Mammary epithelial cell (primary cell): Measurements from ENCODE around the gene GLI1.

Experiments used
- EZH2 ChIP-seq: IDR thresholded peaks from 2 replicates; pipeline ENCODE4 v1.6.1; 2012; ENCODE audit warnings: low read length, inconsistent platforms, borderline replicate concordance
- TF ChIP-seq, protein P1 (sequence below), 2 donors: IDR thresholded peaks in 1 of 2; conservative IDR thresholded peaks in 1 of 2; 2 replicates each; pipeline ENCODE4 v1.5.1; 2011 to 2012; ENCODE audit warnings: inconsistent platforms in 2 of 2, low read length in 2 of 2, mild to moderate bottlenecking in 2 of 2, control low read depth in 1 of 2, low read depth in 1 of 2; ENCODE audit not compliant: insufficient read depth in 1 of 2; ENCODE audit errors: extremely low read depth in 1 of 2

DNA sequence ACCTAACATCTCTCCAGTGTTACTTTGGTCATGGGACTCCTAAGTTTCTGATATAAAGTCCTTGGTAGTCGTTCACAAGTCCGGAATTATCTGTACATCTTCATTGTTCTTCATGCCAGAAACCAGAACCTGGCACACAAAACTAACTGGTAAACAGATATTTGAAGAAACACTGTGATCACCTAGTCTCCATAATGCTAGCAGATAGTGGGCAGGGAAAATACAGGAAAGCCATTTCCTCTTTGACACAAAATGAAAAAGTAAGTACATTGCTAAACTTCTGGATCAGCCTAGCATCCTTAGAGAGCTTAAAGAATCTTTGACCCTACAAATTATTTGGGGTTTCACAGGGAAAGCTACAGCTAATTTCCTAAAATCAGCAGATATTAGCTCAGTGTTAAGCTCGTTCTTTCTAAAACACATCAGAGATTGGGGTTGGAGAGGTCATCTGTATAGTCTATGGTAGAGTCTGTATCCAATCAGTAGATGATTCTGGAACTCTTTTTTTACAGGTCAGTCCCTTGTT lies 55.9 kb downstream of the GLI1 start:
- TF ChIP-seq, protein P1, sequence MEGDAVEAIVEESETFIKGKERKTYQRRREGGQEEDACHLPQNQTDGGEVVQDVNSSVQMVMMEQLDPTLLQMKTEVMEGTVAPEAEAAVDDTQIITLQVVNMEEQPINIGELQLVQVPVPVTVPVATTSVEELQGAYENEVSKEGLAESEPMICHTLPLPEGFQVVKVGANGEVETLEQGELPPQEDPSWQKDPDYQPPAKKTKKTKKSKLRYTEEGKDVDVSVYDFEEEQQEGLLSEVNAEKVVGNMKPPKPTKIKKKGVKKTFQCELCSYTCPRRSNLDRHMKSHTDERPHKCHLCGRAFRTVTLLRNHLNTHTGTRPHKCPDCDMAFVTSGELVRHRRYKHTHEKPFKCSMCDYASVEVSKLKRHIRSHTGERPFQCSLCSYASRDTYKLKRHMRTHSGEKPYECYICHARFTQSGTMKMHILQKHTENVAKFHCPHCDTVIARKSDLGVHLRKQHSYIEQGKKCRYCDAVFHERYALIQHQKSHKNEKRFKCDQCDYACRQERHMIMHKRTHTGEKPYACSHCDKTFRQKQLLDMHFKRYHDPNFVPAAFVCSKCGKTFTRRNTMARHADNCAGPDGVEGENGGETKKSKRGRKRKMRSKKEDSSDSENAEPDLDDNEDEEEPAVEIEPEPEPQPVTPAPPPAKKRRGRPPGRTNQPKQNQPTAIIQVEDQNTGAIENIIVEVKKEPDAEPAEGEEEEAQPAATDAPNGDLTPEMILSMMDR (conservative IDR thresholded peaks at IDR 0.05 in 1 of 2, IDR thresholded peaks at IDR 0.05 in 1 of 2; ENCODE audit: extremely low read depth in 1 of 2, insufficient read depth in 1 of 2, low read depth in 1 of 2, low read length in 2 of 2), result no peak
- TF ChIP-seq EZH2, result no peak
